CD8-positive, alpha-beta memory T cell (primary cell): ENCODE measurements around the gene SELENOV. TPM values are rescaled to one million over a fixed set of nuclear protein-coding genes. Genes with fewer than 3 reads are reported as not detected.

Experiments used
- CTCF ChIA-PET: fragments of 350-600 bp; sonication (Branson Sonifier 250); formaldehyde crosslinking; loops from one replicate; lab custom pipeline; 2021; ENCODE audit warnings: antibody characterized with exemption; lab: Charles Lee
- POLR2A ChIA-PET: fragments of 350-600 bp; sonication (Branson Sonifier 250); formaldehyde crosslinking; loops from one replicate; lab custom pipeline; 2021; ENCODE audit warnings: antibody characterized with exemption; lab: Charles Lee
- DNase-seq, 5 donors: peaks; one replicate each; pipeline versions ENCODE4 v3.0.0 to v3.0.0-alpha.2; 2020 to 2022; ENCODE audit warnings: mixed read lengths in 1 of 5
- H3K27ac ChIP-seq: one replicate; pipeline ENCODE4 v1.7.0; 2013; ENCODE audit warnings: low read depth, mild to moderate bottlenecking, low read length, moderate library complexity
- H3K27me3 ChIP-seq: 2 replicates; pipeline ENCODE4 v1.7.0; 2013; ENCODE audit warnings: low read length, mild to moderate bottlenecking; ENCODE audit not compliant: insufficient read depth, poor library complexity, severe bottlenecking
- H3K36me3 ChIP-seq: 2 replicates; pipeline ENCODE4 v1.7.0; 2013; ENCODE audit warnings: mild to moderate bottlenecking, low read length, moderate library complexity; ENCODE audit not compliant: insufficient read depth
- H3K4me1 ChIP-seq: 2 replicates; pipeline ENCODE4 v1.7.0; 2013; ENCODE audit warnings: mild to moderate bottlenecking, low read length, moderate library complexity; ENCODE audit not compliant: insufficient read depth
- H3K4me3 ChIP-seq: 2 replicates; pipeline ENCODE4 v1.7.0; 2013; ENCODE audit warnings: mild to moderate bottlenecking, low read length
- H3K9me3 ChIP-seq: 2 replicates; pipeline ENCODE4 v1.7.0; 2013; ENCODE audit warnings: mild to moderate bottlenecking, low read length
- H3K27ac Mint-ChIP-seq, 8 donors: one replicate each; pipeline ENCODE4 v1.8.0; 2020 to 2021; ENCODE audit warnings: mixed read lengths in 8 of 8, mild to moderate bottlenecking in 6 of 8, inconsistent platforms in 3 of 8, moderate library complexity in 3 of 8
- H3K27me3 Mint-ChIP-seq, 2 donors: one replicate each; pipeline ENCODE4 v1.8.0; 2020 to 2021; ENCODE audit warnings: mixed read lengths in 2 of 2, mild to moderate bottlenecking in 1 of 2, moderate library complexity in 1 of 2
- H3K36me3 Mint-ChIP-seq, 3 donors: one replicate each; pipeline ENCODE4 v1.8.0; 2020 to 2021; ENCODE audit warnings: mixed read lengths in 3 of 3, inconsistent platforms in 1 of 3, mild to moderate bottlenecking in 1 of 3
- H3K4me1 Mint-ChIP-seq, 3 donors: one replicate each; pipeline ENCODE4 v1.8.0; 2020 to 2021; ENCODE audit warnings: mixed read lengths in 3 of 3, inconsistent platforms in 1 of 3, mild to moderate bottlenecking in 1 of 3
- H3K4me3 Mint-ChIP-seq, 7 donors: one replicate each; pipeline ENCODE4 v1.8.0; 2020 to 2021; ENCODE audit warnings: mixed read lengths in 7 of 7, mild to moderate bottlenecking in 6 of 7, moderate library complexity in 4 of 7, inconsistent platforms in 2 of 7
- H3K9me3 Mint-ChIP-seq, 5 donors: one replicate each; pipeline ENCODE4 v1.8.0; 2020 to 2022; ENCODE audit warnings: mixed read lengths in 5 of 5, mild to moderate bottlenecking in 3 of 5, moderate library complexity in 2 of 5, inconsistent platforms in 1 of 5
- polyA plus RNA-seq: library from polyadenylated mRNA; unstranded; fragments of 300-500 nt; fragmentation: Illumina TruSeq; gene quantifications from one replicate; pipeline ENCODE4 v1.2.3, GENCODE V29; 2021
- total RNA-seq, 2 experiments: library from RNA; stranded (reverse); gene quantifications; one replicate each; pipeline ENCODE4 v1.2.3, GENCODE V29; 2021

SELENOV gene
- total and polyA plus RNA-seq, 3 experiments from 2014 or later = not detected

GRCh38 chr19:39568604-39569003, 53.7 kb downstream of the SELENOV start:
- no peaks in the 10 kb centered on the region for H3K36me3 ChIP-seq
- ChIA-PET POLR2A (no interaction called here), CTCF (no interaction called here)
- no peak overlapping the region for H3K27ac ChIP-seq
- no peak overlapping the region for H3K27ac Mint-ChIP-seq
- peaks cover 0 to 7% (median 0%) of the 10 kb centered on the region in 3 donors for H3K36me3 Mint-ChIP-seq
- peaks cover 2 to 10% (median 8%) of the 10 kb centered on the region in 5 donors for H3K9me3 Mint-ChIP-seq
- no peak overlapping the region for H3K4me3 ChIP-seq
- H3K4me1 ChIP-seq = no peaks in the 10 kb centered on the region
- H3K27me3 Mint-ChIP-seq = peaks cover 10 to 23% of the 10 kb centered on the region in 2 donors
- H3K4me1 Mint-ChIP-seq = no peaks in the 10 kb centered on the region
- H3K27me3 ChIP-seq = peaks cover 3% of the 10 kb centered on the region
- DNase-seq = no peak
- H3K4me3 Mint-ChIP-seq = no peak overlapping the region
- no peaks in the 10 kb centered on the region for H3K9me3 ChIP-seq

Other genes with a start within 250 kb of the SELENOV start
- not detected for gene IFNL2, start 246.7 kb upstream of the SELENOV start, total RNA-seq
- not detected for gene IFNL2, start 246.7 kb upstream of the SELENOV start, polyA plus RNA-seq
- gene IFNL1, start 218.7 kb upstream of the SELENOV start, total RNA-seq = not detected
- gene IFNL1, start 218.7 kb upstream of the SELENOV start, polyA plus RNA-seq = 4.6 TPM
- gene LRFN1, start 194.3 kb upstream of the SELENOV start, total RNA-seq = 1 to 10 TPM; 4.3 to 4.9 TPM
- 6.7 TPM for gene LRFN1, start 194.3 kb upstream of the SELENOV start, polyA plus RNA-seq
- 100 to 1,000 TPM; 246 to 247 TPM for gene GMFG, start 179.1 kb upstream of the SELENOV start, total RNA-seq
- gene GMFG, start 179.1 kb upstream of the SELENOV start, polyA plus RNA-seq = 1,052 TPM
- gene SAMD4B, start 172.7 kb upstream of the SELENOV start, total RNA-seq = 10 to 100 TPM; 54.3 to 55.6 TPM
- gene SAMD4B, start 172.7 kb upstream of the SELENOV start, polyA plus RNA-seq = 18.7 TPM
- gene PAF1, start 124.0 kb upstream of the SELENOV start, total RNA-seq = 10 to 100 TPM; 44.6 to 46.9 TPM
- 50.2 TPM for gene PAF1, start 124.0 kb upstream of the SELENOV start, polyA plus RNA-seq
- gene MED29, start 123.8 kb upstream of the SELENOV start, total RNA-seq = 10 to 100 TPM; 39.3 to 39.6 TPM
- 56.8 TPM for gene MED29, start 123.8 kb upstream of the SELENOV start, polyA plus RNA-seq
- 10 to 100 TPM; 32.8 to 36.4 TPM for gene ZFP36, start 108.3 kb upstream of the SELENOV start, total RNA-seq
- gene ZFP36, start 108.3 kb upstream of the SELENOV start, polyA plus RNA-seq = 355 TPM
- gene PLEKHG2, start 102.5 kb upstream of the SELENOV start, total RNA-seq = 10 to 100 TPM; 35.2 to 36.4 TPM
- gene PLEKHG2, start 102.5 kb upstream of the SELENOV start, polyA plus RNA-seq = 4.0 TPM
- 1,000 to 10,000 TPM; 2,654 to 2,668 TPM for gene RPS16, start 79.2 kb upstream of the SELENOV start, total RNA-seq
- gene RPS16, start 79.2 kb upstream of the SELENOV start, polyA plus RNA-seq = 1,795 TPM
- gene SUPT5H, start 69.6 kb upstream of the SELENOV start, total RNA-seq = 100 to 1,000 TPM; 190 to 196 TPM
- 115 TPM for gene SUPT5H, start 69.6 kb upstream of the SELENOV start, polyA plus RNA-seq
- 100 to 1,000 TPM; 131 to 137 TPM for gene TIMM50, start 34.3 kb upstream of the SELENOV start, total RNA-seq
- gene TIMM50, start 34.3 kb upstream of the SELENOV start, polyA plus RNA-seq = 47.3 TPM
- gene DLL3, start 16.2 kb upstream of the SELENOV start, total RNA-seq = 1 to 10 TPM in 1 of 2 experiments, under 1 TPM in 1; 0.92 to 1.4 TPM
- 0.25 TPM for gene DLL3, start 16.2 kb upstream of the SELENOV start, polyA plus RNA-seq
- 1 to 10 TPM; 3.4 to 3.7 TPM for gene EID2B, start 17.7 kb downstream of the SELENOV start, total RNA-seq
- gene EID2B, start 17.7 kb downstream of the SELENOV start, polyA plus RNA-seq = 8.5 TPM
- gene EID2, start 25.0 kb downstream of the SELENOV start, total RNA-seq = 10 to 100 TPM; 14.0 to 15.4 TPM
- gene EID2, start 25.0 kb downstream of the SELENOV start, polyA plus RNA-seq = 29.2 TPM
- gene LGALS13, start 87.4 kb downstream of the SELENOV start, total RNA-seq = not detected
- gene LGALS13, start 87.4 kb downstream of the SELENOV start, polyA plus RNA-seq = not detected
- not detected for gene LGALS16, start 140.8 kb downstream of the SELENOV start, total RNA-seq
- not detected for gene LGALS16, start 140.8 kb downstream of the SELENOV start, polyA plus RNA-seq
- not detected for gene LGALS14, start 189.3 kb downstream of the SELENOV start, total RNA-seq
- not detected for gene LGALS14, start 189.3 kb downstream of the SELENOV start, polyA plus RNA-seq
- not detected for gene CLC, start 222.9 kb downstream of the SELENOV start, total RNA-seq
- gene CLC, start 222.9 kb downstream of the SELENOV start, polyA plus RNA-seq = 0.84 TPM